ENCODE measurements around the gene OR52I2. TPM values are rescaled to one million over a fixed set of nuclear protein-coding genes. Genes with fewer than 3 reads are reported as not detected.

Gene OR52I2
- total and polyA plus RNA-seq, 7 donors, result not detected

- intact Hi-C loops (cut with DNase I), result no loop called here
- Histone ChIP-seq H3K4me1 (peaks cover 11% of the 10 kb centered on the region), H3K27me3 (ENCODE audit: insufficient read depth in 3 of 3, low read length in 2 of 3) (no peaks in the 10 kb centered on the region), H3K36me3 (ENCODE audit: insufficient read depth in 1 of 2, low read depth in 1 of 2) (peaks cover 10 to 52% of the 10 kb centered on the region in 2 donors), H3K4me3 (no peak overlapping the region), H3K9me3 (no peaks in the 10 kb centered on the region), H3K27ac (no peak overlapping the region)
- TF ChIP-seq CTCF (IDR thresholded peaks at IDR 0.05), result no peak
- ATAC-seq, result no peak
- 64 to 72% (median 68%) methylated on average over 4 of the region's 4 CpGs for WGBS, 3 donors
- DNase-seq, result no peak
Measured at GRCh38 chr11:4605057-4605456, 23.5 kb downstream of the OR52I2 start.

DNA sequence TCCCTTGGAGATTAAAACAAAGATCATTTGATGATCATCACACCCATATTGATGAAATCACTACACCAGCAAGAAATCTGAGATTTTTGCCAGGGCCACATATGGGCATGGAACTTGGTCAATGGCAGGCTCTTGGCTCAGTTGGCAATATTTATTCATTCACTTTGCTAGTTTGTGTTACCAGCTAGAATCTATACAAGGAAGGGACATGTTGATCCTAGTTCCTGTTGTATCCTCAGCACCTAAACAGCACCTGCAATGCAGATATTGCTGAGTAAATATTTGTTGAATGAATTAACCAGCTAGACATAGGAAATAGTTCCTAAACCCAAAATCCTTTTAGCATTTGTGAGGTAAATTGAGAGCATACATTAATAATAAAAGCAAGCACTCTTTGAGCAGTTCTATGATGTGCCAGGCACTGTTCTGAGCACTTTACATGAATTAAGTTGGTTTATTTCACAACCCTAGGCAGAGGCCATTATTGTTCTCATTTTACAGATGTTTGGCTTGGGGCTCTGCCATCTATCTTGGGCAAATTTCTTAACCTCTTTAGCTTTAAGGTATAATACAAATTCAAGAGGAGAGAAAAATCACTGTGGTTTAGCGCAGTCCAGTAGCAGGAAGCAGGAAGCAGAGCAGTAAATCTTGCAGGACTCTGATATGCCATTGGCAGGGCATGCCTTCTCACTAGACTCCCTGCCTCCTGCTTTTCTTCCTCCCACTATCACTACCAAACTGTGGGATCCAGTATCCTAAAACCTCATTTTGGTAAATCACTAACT lies 24.9 kb downstream of the OR52I2 start:
- WGBS, 3 donors, result 73 to 79% (median 76%) methylated on average over 1 of the region's 1 CpG
- Histone ChIP-seq H3K36me3 (ENCODE audit: insufficient read depth in 1 of 2, low read depth in 1 of 2) (peaks cover 10 to 38% of the 10 kb centered on the region in 2 donors), H3K4me3 (peak overlapping the region; percentile 87), H3K4me1 (peaks cover 11% of the 10 kb centered on the region), H3K9me3 (no peaks in the 10 kb centered on the region), H3K27ac (no peak overlapping the region), H3K27me3 (ENCODE audit: insufficient read depth in 3 of 3, low read length in 2 of 3) (no peaks in the 10 kb centered on the region)
- no peak for ATAC-seq
- no peak for DNase-seq
- intact Hi-C loops (cut with DNase I), result no loop called here
- no peak for TF ChIP-seq CTCF (IDR thresholded peaks at IDR 0.05)

DNA sequence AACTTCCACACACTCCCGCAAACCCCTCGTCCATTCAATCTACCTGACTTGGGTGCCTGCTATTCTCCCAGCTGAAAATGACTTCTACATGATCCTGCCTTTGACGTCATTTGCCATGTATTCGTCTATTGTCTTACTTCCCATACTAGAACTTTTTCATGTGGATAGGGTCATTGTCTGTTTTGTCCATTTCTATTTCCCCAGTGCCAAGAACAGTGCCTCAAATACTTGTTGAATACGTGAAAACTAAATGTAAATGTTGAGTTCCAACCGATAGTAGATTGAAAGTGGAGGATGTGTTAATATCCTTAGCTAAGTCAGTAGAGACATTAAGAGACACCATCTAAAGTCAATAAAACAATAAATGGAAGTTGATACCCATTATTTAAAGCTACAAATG lies 25.6 kb downstream of the OR52I2 start:
- intact Hi-C loops (cut with DNase I), result no loop called here
- peaks cover 4 to 31% of the 10 kb centered on the region in 2 donors for H3K36me3 ChIP-seq (ENCODE audit: insufficient read depth in 1 of 2, low read depth in 1 of 2)
- DNase-seq (no peak), ATAC-seq (no peak)
- TF ChIP-seq CTCF (IDR thresholded peaks at IDR 0.05), result no peak
- peak overlapping the region; percentile 90 for H3K27ac ChIP-seq
- no peaks in the 10 kb centered on the region for H3K9me3 ChIP-seq
- 32 to 34% (median 32%) methylated on average over 6 of the region's 6 CpGs for WGBS, 3 donors
- peak overlapping the region; percentile 87 for H3K4me3 ChIP-seq
- H3K27me3 ChIP-seq (ENCODE audit: insufficient read depth in 3 of 3, low read length in 2 of 3), result no peaks in the 10 kb centered on the region
- H3K4me1 ChIP-seq, result peaks cover 11% of the 10 kb centered on the region

GRCh38 chr11:4607781-4608666 lies 26.5 kb downstream of the OR52I2 start, which contains the start of gene TRIM68:
TSS of gene TRIM68 (minus strand) at chr11:4608231. CDS start at chr11:4605504, 2,727 bp downstream.
- H3K9me3 ChIP-seq, result no peaks in the 10 kb centered on the region
- peak within 1 kb of the TSS; percentile 87 for H3K4me3 ChIP-seq
- intact Hi-C loops (cut with DNase I), result no loop called here
- peak within 1 kb of the TSS; percentile 90 for H3K27ac ChIP-seq
- DNase-seq (peak; percentile 98), ATAC-seq (peak; percentile 99 to 100 (median 100))
- H3K4me1 ChIP-seq, result peaks cover 11% of the 10 kb centered on the region
- no peaks in the 10 kb centered on the region for H3K27me3 ChIP-seq (ENCODE audit: insufficient read depth in 3 of 3, low read length in 2 of 3)
- peaks cover 3 to 22% of the 10 kb centered on the region in 2 donors for H3K36me3 ChIP-seq (ENCODE audit: insufficient read depth in 1 of 2, low read depth in 1 of 2)
- WGBS, 3 donors, result 3 to 4% (median 4%) methylated on average over 41 to 43 of the region's 43 CpGs
- TF ChIP-seq CTCF (IDR thresholded peaks at IDR 0.05), result no peak
